Measurements from ENCODE around the gene C2orf49. TPM values are rescaled to one million over a fixed set of nuclear protein-coding genes. Genes with fewer than 3 reads are reported as not detected.

C2orf49 gene
- total and polyA plus RNA-seq, 2 experiments from 2014 or later = 16.9 to 19.6 TPM

- no peaks in the 10 kb centered on the region for H3K9me3 ChIP-seq (ENCODE audit: low read depth)
- H4K20me1 ChIP-seq (ENCODE audit: insufficient read depth, poor library complexity, severe bottlenecking) = no peaks in the 10 kb centered on the region
- no peak overlapping the region for H3K4me2 ChIP-seq
- no peaks in the 10 kb centered on the region for H3K27me3 ChIP-seq
- no peak overlapping the region for H2AFZ ChIP-seq
- no peak for DNase-seq (ENCODE audit: low spot score)
- no peak overlapping the region for H3K27ac ChIP-seq
- H3K9me2 ChIP-seq (replicated peaks; ENCODE audit: insufficient read depth) = no peaks in the 10 kb centered on the region
- WGBS (ENCODE audit: low lambda C conversion rate, missing lambda C conversion rate) = 94% methylated on average over 6 of the region's 6 CpGs
- no peak overlapping the region for H3K4me3 ChIP-seq
- TF ChIP-seq EZH2phosphoT487 (IDR thresholded peaks at IDR 0.05; ENCODE audit: low read depth, severe bottlenecking, unreplicated experiment) (no peak), EZH2 (IDR thresholded peaks at IDR 0.05; ENCODE audit: borderline replicate concordance) (no peak), CTCF (IDR thresholded peaks at IDR 0.05; ENCODE audit: poor library complexity) (no peak)
- no peaks in the 10 kb centered on the region for H3K36me3 ChIP-seq (replicated peaks; ENCODE audit: insufficient read depth, low read depth)
- H3K79me2 ChIP-seq = no peaks in the 10 kb centered on the region
- no peaks in the 10 kb centered on the region for H3K4me1 ChIP-seq (ENCODE audit: insufficient read depth)
These were observed 46.2 kb upstream of the C2orf49 start for GRCh38 chr2:105290981-105291660.

GRCh38 chr2:105291981-105292380 is 45.4 kb upstream of the C2orf49 start:
- Histone ChIP-seq H3K4me1 (ENCODE audit: insufficient read depth) (no peaks in the 10 kb centered on the region), H4K20me1 (ENCODE audit: insufficient read depth, poor library complexity, severe bottlenecking) (no peaks in the 10 kb centered on the region), H3K27ac (no peak overlapping the region), H3K4me3 (no peak overlapping the region), H2AFZ (no peak overlapping the region), H3K36me3 (replicated peaks; ENCODE audit: insufficient read depth, low read depth) (no peaks in the 10 kb centered on the region), H3K79me2 (no peaks in the 10 kb centered on the region), H3K9me2 (replicated peaks; ENCODE audit: insufficient read depth) (no peaks in the 10 kb centered on the region), H3K4me2 (no peak overlapping the region), H3K27me3 (no peaks in the 10 kb centered on the region), H3K9me3 (ENCODE audit: low read depth) (no peaks in the 10 kb centered on the region)
- WGBS (ENCODE audit: low lambda C conversion rate, missing lambda C conversion rate) = 84% methylated on average over 2 of the region's 2 CpGs
- TF ChIP-seq EZH2phosphoT487 (IDR thresholded peaks at IDR 0.05; ENCODE audit: low read depth, severe bottlenecking, unreplicated experiment) (no peak), CTCF (IDR thresholded peaks at IDR 0.05; ENCODE audit: poor library complexity) (no peak), EZH2 (IDR thresholded peaks at IDR 0.05; ENCODE audit: borderline replicate concordance) (no peak)
- DNase-seq (ENCODE audit: low spot score) = no peak

- no peaks in the 10 kb centered on the region for H4K20me1 ChIP-seq (ENCODE audit: insufficient read depth, poor library complexity, severe bottlenecking)
- no peak overlapping the region for H3K4me2 ChIP-seq
- no peaks in the 10 kb centered on the region for H3K36me3 ChIP-seq (replicated peaks; ENCODE audit: insufficient read depth, low read depth)
- H3K27me3 ChIP-seq = no peaks in the 10 kb centered on the region
- H3K4me1 ChIP-seq (ENCODE audit: insufficient read depth) = no peaks in the 10 kb centered on the region
- no peak overlapping the region for H3K27ac ChIP-seq
- H2AFZ ChIP-seq = no peak overlapping the region
- TF ChIP-seq CTCF (IDR thresholded peaks at IDR 0.05; ENCODE audit: poor library complexity) = no peak
- no peak for TF ChIP-seq EZH2 (IDR thresholded peaks at IDR 0.05; ENCODE audit: borderline replicate concordance)
- TF ChIP-seq EZH2phosphoT487 (IDR thresholded peaks at IDR 0.05; ENCODE audit: low read depth, severe bottlenecking, unreplicated experiment) = no peak
- no peaks in the 10 kb centered on the region for H3K79me2 ChIP-seq
- H3K9me3 ChIP-seq (ENCODE audit: low read depth) = no peaks in the 10 kb centered on the region
- no peaks in the 10 kb centered on the region for H3K9me2 ChIP-seq (replicated peaks; ENCODE audit: insufficient read depth)
- no peak for DNase-seq (ENCODE audit: low spot score)
- no peak overlapping the region for H3K4me3 ChIP-seq
- WGBS (ENCODE audit: low lambda C conversion rate, missing lambda C conversion rate) = 92% methylated on average over 6 of the region's 6 CpGs
These were observed 43.3 kb upstream of the C2orf49 start for GRCh38 chr2:105294046-105294445.

All from hepatocyte (in vitro differentiated cells).